H9 (cell line): Measurements from ENCODE around the gene MYO18B. TPM values are rescaled to one million over a fixed set of nuclear protein-coding genes. Genes with fewer than 3 reads are reported as not detected.

Experiments
- DNase-seq: peaks from one replicate; pipeline ENCODE4 v3.0.0-alpha.2; 2017
- H2AFZ ChIP-seq: one replicate; pipeline ENCODE4 v1.6.1; 2013; ENCODE audit warnings: mild to moderate bottlenecking, low read length, control low read depth, moderate library complexity
- H2AK5ac ChIP-seq: 2 replicates; pipeline ENCODE4 v1.6.1; 2013; ENCODE audit warnings: low read length, control low read depth, mixed read lengths; ENCODE audit not compliant: insufficient read length
- H2BK120ac ChIP-seq: one replicate; pipeline ENCODE4 v1.6.1; 2013; ENCODE audit warnings: low read depth, mild to moderate bottlenecking, low read length, control low read depth, inconsistent platforms; ENCODE audit not compliant: poor library complexity, severe bottlenecking
- H2BK12ac ChIP-seq: 2 replicates; pipeline ENCODE4 v1.6.1; 2013; ENCODE audit warnings: low read length, control low read depth, mixed read lengths, low read depth; ENCODE audit not compliant: insufficient read length
- H2BK15ac ChIP-seq: 2 replicates; pipeline ENCODE4 v1.6.1; 2013; ENCODE audit warnings: low read depth, low read length, control low read depth
- H2BK20ac ChIP-seq: one replicate; pipeline ENCODE4 v1.6.1; 2013; ENCODE audit warnings: low read depth, mild to moderate bottlenecking, low read length, control low read depth, inconsistent platforms; ENCODE audit not compliant: poor library complexity, severe bottlenecking
- H2BK5ac ChIP-seq: 2 replicates; pipeline ENCODE4 v1.6.1; 2013; ENCODE audit warnings: low read length, control low read depth, mixed read lengths; ENCODE audit not compliant: insufficient read length
- H3K14ac ChIP-seq: 2 replicates; pipeline ENCODE4 v1.6.1; 2013; ENCODE audit warnings: low read length, control low read depth; ENCODE audit not compliant: insufficient read depth
- H3K18ac ChIP-seq: 2 replicates; pipeline ENCODE4 v1.6.1; 2013; ENCODE audit warnings: low read depth, mild to moderate bottlenecking, mixed read lengths, low read length, control low read depth; ENCODE audit not compliant: insufficient read length
- H3K23ac ChIP-seq: 2 replicates; pipeline ENCODE4 v1.6.1; 2013; ENCODE audit warnings: low read length, control low read depth, mixed read lengths, low read depth; ENCODE audit not compliant: insufficient read length
- H3K23me2 ChIP-seq: 2 replicates; pipeline ENCODE4 v1.6.1; 2013; ENCODE audit warnings: low read depth, mild to moderate bottlenecking, mixed read lengths, low read length, control low read depth; ENCODE audit not compliant: insufficient read length, poor library complexity, severe bottlenecking
- H3K27ac ChIP-seq: 2 replicates; pipeline ENCODE4 v1.5.1; 2013; ENCODE audit warnings: low read length, control low read depth, mixed read lengths, low read depth; ENCODE audit not compliant: insufficient read length
- H3K27me3 ChIP-seq: 2 replicates; pipeline ENCODE4 v1.6.1; 2013; ENCODE audit warnings: low read length, control low read depth, inconsistent platforms; ENCODE audit not compliant: insufficient read depth
- H3K4ac ChIP-seq: 2 replicates; pipeline ENCODE4 v1.6.1; 2013; ENCODE audit warnings: low read depth, mild to moderate bottlenecking, control low read depth, inconsistent platforms, low read length, moderate library complexity
- H3K4me1 ChIP-seq: 2 replicates; pipeline ENCODE4 v1.6.1; 2013; ENCODE audit warnings: low read length, control low read depth, inconsistent platforms; ENCODE audit not compliant: insufficient read depth
- H3K4me2 ChIP-seq: 2 replicates; pipeline ENCODE4 v1.6.1; 2013; ENCODE audit warnings: low read length, control low read depth, mixed read lengths; ENCODE audit not compliant: insufficient read length, insufficient read depth
- H3K56ac ChIP-seq: 2 replicates; pipeline ENCODE4 v1.6.1; 2013; ENCODE audit warnings: low read depth, mild to moderate bottlenecking, mixed read lengths, low read length, control low read depth; ENCODE audit not compliant: insufficient read length
- H3K79me1 ChIP-seq: 2 replicates; pipeline ENCODE4 v1.6.1; 2013; ENCODE audit warnings: low read depth, mild to moderate bottlenecking, moderate library complexity, low read length, control low read depth, inconsistent platforms; ENCODE audit not compliant: insufficient read depth, poor library complexity, severe bottlenecking
- H3K79me2 ChIP-seq: 2 replicates; pipeline ENCODE4 v1.6.1; 2013; ENCODE audit warnings: low read length, control low read depth, inconsistent platforms; ENCODE audit not compliant: insufficient read depth
- H3K9ac ChIP-seq: 2 replicates; pipeline ENCODE4 v1.6.1; 2013; ENCODE audit warnings: low read length, control low read depth, mixed read lengths; ENCODE audit not compliant: insufficient read length; ENCODE audit errors: extremely low read depth
- H3K9me3 ChIP-seq: one replicate; pipeline ENCODE4 v1.6.1; 2013; ENCODE audit warnings: low read depth, low read length, inconsistent platforms; ENCODE audit not compliant: control insufficient read depth
- H3T11ph ChIP-seq: one replicate; pipeline ENCODE4 v1.6.1; 2013; ENCODE audit warnings: mild to moderate bottlenecking, low read length, control low read depth, inconsistent platforms
- H4K20me1 ChIP-seq: one replicate; pipeline ENCODE4 v1.6.1; 2013; ENCODE audit not compliant: control insufficient read depth, insufficient read length, insufficient read depth
- H4K5ac ChIP-seq: 2 replicates; pipeline ENCODE4 v1.6.1; 2013; ENCODE audit warnings: low read depth, mild to moderate bottlenecking, mixed read lengths, low read length, control low read depth; ENCODE audit not compliant: insufficient read length
- H4K8ac ChIP-seq: replicated peaks from 2 replicates; pipeline ENCODE4 v1.6.1; 2013; ENCODE audit warnings: low read length, control low read depth, mixed read lengths, low read depth; ENCODE audit not compliant: insufficient read length
- H4K91ac ChIP-seq: 2 replicates; pipeline ENCODE4 v1.6.1; 2013; ENCODE audit warnings: low read depth, mild to moderate bottlenecking, moderate library complexity, mixed read lengths, low read length, control low read depth; ENCODE audit not compliant: insufficient read length
- H3K27ac Mint-ChIP-seq, 3 experiments: 2 replicates in 2 of 3; 3 replicates in 1 of 3; pipeline ENCODE4 v1.8.0; 2020 to 2021; ENCODE audit warnings: mixed read lengths in 3 of 3, mild to moderate bottlenecking in 1 of 3, moderate library complexity in 1 of 3
- H3K27me3 Mint-ChIP-seq: 2 replicates; pipeline ENCODE4 v1.8.0; 2021; ENCODE audit warnings: low read depth, mild to moderate bottlenecking, moderate library complexity, mixed read lengths
- H3K36me3 Mint-ChIP-seq, 3 experiments: 2 replicates in 2 of 3; 3 replicates in 1 of 3; pipeline ENCODE4 v1.8.0; 2020 to 2021; ENCODE audit warnings: low read depth in 3 of 3, mixed read lengths in 3 of 3; ENCODE audit not compliant: insufficient read depth in 1 of 3
- H3K4me1 Mint-ChIP-seq, 2 experiments: 2 replicates each; pipeline ENCODE4 v1.8.0; 2020; ENCODE audit warnings: mixed read lengths in 2 of 2
- H3K4me3 Mint-ChIP-seq, 2 experiments: 2 replicates in 1 of 2; 3 replicates in 1 of 2; pipeline ENCODE4 v1.8.0; 2020 to 2021; ENCODE audit warnings: mild to moderate bottlenecking in 2 of 2, mixed read lengths in 2 of 2, moderate library complexity in 1 of 2
- H3K9me3 Mint-ChIP-seq, 2 experiments: 2 replicates in 1 of 2; 3 replicates in 1 of 2; pipeline ENCODE4 v1.8.0; 2020; ENCODE audit warnings: mild to moderate bottlenecking in 2 of 2, mixed read lengths in 2 of 2, moderate library complexity in 1 of 2
- CTCF ChIP-seq: fragments of 200-600 bp; sonication (generic); conservative IDR thresholded peaks from 3 replicates; pipeline ENCODE4 v1.8.0; 2021; ENCODE audit warnings: antibody characterized with exemption, mild to moderate bottlenecking
- WGBS: extraction: QIAGEN DNeasy Blood & Tissue Kit; methylation state at CpG from one replicate; pipeline ENCODE4 v1.1.7; 2013; ENCODE audit warnings: missing lambda C conversion rate, low lambda C conversion rate, mixed read lengths; ENCODE audit not compliant: insufficient read length; ENCODE audit errors: extremely low coverage; 5-methylcytosine and 5-hydroxymethylcytosine counted together
- total RNA-seq: library from RNA; stranded (reverse); gene quantifications from 2 replicates; pipeline ENCODE4 v1.2.1, GENCODE V29; 2021

The MYO18B gene
- total RNA-seq, 1 experiment from 2014 or later: 0.46 TPM

GRCh38 chr22:25903294-25903693 lies 161.3 kb downstream of the MYO18B start:
- Histone ChIP-seq H4K8ac (no peak overlapping the region), H4K91ac (no peak overlapping the region), H2BK20ac (no peak overlapping the region), H3K56ac (no peak overlapping the region), H4K5ac (no peak overlapping the region), H3K14ac (no peak overlapping the region), H3K27me3 (no peaks in the 10 kb centered on the region), H2AFZ (peak overlapping the region; percentile 83), H2BK15ac (no peak overlapping the region), H3K23me2 (no peaks in the 10 kb centered on the region), H3K4me2 (no peak overlapping the region), H3T11ph (no peak overlapping the region), H3K9ac (no peak overlapping the region), H3K79me2 (no peaks in the 10 kb centered on the region), H3K79me1 (no peaks in the 10 kb centered on the region), H3K27ac (no peak overlapping the region), H2BK120ac (no peak overlapping the region), H2BK12ac (no peak overlapping the region), H3K4me1 (0 out of 2 replicates have a peak, but pooled peaks cover 3% of the 10 kb centered on the region), H2AK5ac (no peak overlapping the region), H4K20me1 (peaks cover 2% of the 10 kb centered on the region), H3K9me3 (no peaks in the 10 kb centered on the region), H3K23ac (no peak overlapping the region), H2BK5ac (no peak overlapping the region), H3K18ac (no peak overlapping the region), H3K4ac (no peak overlapping the region)
- peak; percentile 87 for DNase-seq
- H3K27me3 Mint-ChIP-seq: peaks cover 2% of the 10 kb centered on the region
- no peak overlapping the region; a peak in 1 of 5 replicates for H3K4me3 Mint-ChIP-seq
- WGBS: no CpG with 5 or more reads among the region's 6 CpGs
- H3K27ac Mint-ChIP-seq: no peak overlapping the region; a peak in 1 of 7 replicates
- TF ChIP-seq CTCF: peak; percentile 87
- peaks cover 3 to 7% (median 4%) of the 10 kb centered on the region in 3 experiments; a peak in 4 of 7 replicates for H3K36me3 Mint-ChIP-seq
- peaks cover 6 to 7% of the 10 kb centered on the region in 2 experiments for H3K9me3 Mint-ChIP-seq
- peaks cover 10 to 13% of the 10 kb centered on the region in 2 experiments for H3K4me1 Mint-ChIP-seq
